Measurements from ENCODE around the gene LRRC53.

The LRRC53 gene

GRCh38 chr1:74436078-74436477 is 76.3 kb downstream of the LRRC53 start:
- Histone ChIP-seq H2AFZ (ENCODE audit: insufficient read depth, low read length, poor library complexity) (no peak overlapping the region), H3K14ac (ENCODE audit: low read length) (no peak overlapping the region), H3K27ac (ENCODE audit: low read depth, low read length) (no peak overlapping the region), H3K9me3 (ENCODE audit: insufficient read depth, low read depth, low read length) (no peaks in the 10 kb centered on the region), H2BK120ac (ENCODE audit: insufficient read depth, low read length, poor library complexity) (no peak overlapping the region), H3K36me3 (ENCODE audit: control insufficient read depth in 1 of 2, insufficient read depth in 2 of 2, low read length in 2 of 2) (no peaks in the 10 kb centered on the region), H2BK5ac (ENCODE audit: low read depth, low read length, poor library complexity) (no peak overlapping the region), H3K4me3 (ENCODE audit: low read depth, low read length) (no peak overlapping the region), H2AK5ac (ENCODE audit: low read length) (no peak overlapping the region), H3K9ac (ENCODE audit: low read length) (no peak overlapping the region), H3K27me3 (ENCODE audit: insufficient read depth, low read length) (no peaks in the 10 kb centered on the region), H3K4me2 (ENCODE audit: low read length) (no peak overlapping the region), H2BK12ac (ENCODE audit: low read length) (no peak overlapping the region), H3K79me1 (ENCODE audit: low read length) (no peaks in the 10 kb centered on the region), H4K8ac (ENCODE audit: low read depth, low read length) (no peak overlapping the region), H3K4ac (ENCODE audit: low read depth, low read length) (no peak overlapping the region), H3K18ac (ENCODE audit: low read length) (no peak overlapping the region), H3K79me2 (ENCODE audit: control insufficient read depth, insufficient read depth, low read length, poor library complexity) (no peaks in the 10 kb centered on the region), H4K91ac (ENCODE audit: low read depth, low read length) (no peak overlapping the region), H4K12ac (ENCODE audit: low read depth, low read length) (no peak overlapping the region), H3K4me1 (ENCODE audit: control insufficient read depth in 1 of 2, insufficient read depth in 2 of 2, low read length in 2 of 2) (no peaks in the 10 kb centered on the region), H3K23ac (ENCODE audit: low read length) (no peak overlapping the region)
- no CpG with 5 or more reads among the region's 1 CpG for WGBS (ENCODE audit: extremely low coverage, insufficient coverage, insufficient read length)
- no peak for DNase-seq

- Histone ChIP-seq H3K23ac (ENCODE audit: low read length) (no peak overlapping the region), H3K4ac (ENCODE audit: low read depth, low read length) (no peak overlapping the region), H3K18ac (ENCODE audit: low read length) (no peak overlapping the region), H3K4me2 (ENCODE audit: low read length) (no peak overlapping the region), H3K79me1 (ENCODE audit: low read length) (no peaks in the 10 kb centered on the region), H2AK5ac (ENCODE audit: low read length) (no peak overlapping the region), H2BK120ac (ENCODE audit: insufficient read depth, low read length, poor library complexity) (no peak overlapping the region), H4K12ac (ENCODE audit: low read depth, low read length) (no peak overlapping the region), H3K27me3 (ENCODE audit: insufficient read depth, low read length) (no peaks in the 10 kb centered on the region), H3K4me3 (ENCODE audit: low read depth, low read length) (no peak overlapping the region), H4K8ac (ENCODE audit: low read depth, low read length) (no peak overlapping the region), H2BK12ac (ENCODE audit: low read length) (no peak overlapping the region), H4K91ac (ENCODE audit: low read depth, low read length) (no peak overlapping the region), H3K14ac (ENCODE audit: low read length) (no peak overlapping the region), H2BK5ac (ENCODE audit: low read depth, low read length, poor library complexity) (no peak overlapping the region), H3K9ac (ENCODE audit: low read length) (no peak overlapping the region), H3K36me3 (ENCODE audit: control insufficient read depth in 1 of 2, insufficient read depth in 2 of 2, low read length in 2 of 2) (no peaks in the 10 kb centered on the region), H2AFZ (ENCODE audit: insufficient read depth, low read length, poor library complexity) (no peak overlapping the region), H3K4me1 (ENCODE audit: control insufficient read depth in 1 of 2, insufficient read depth in 2 of 2, low read length in 2 of 2) (no peaks in the 10 kb centered on the region), H3K9me3 (ENCODE audit: insufficient read depth, low read depth, low read length) (no peaks in the 10 kb centered on the region), H3K27ac (ENCODE audit: low read depth, low read length) (no peak overlapping the region), H3K79me2 (ENCODE audit: control insufficient read depth, insufficient read depth, low read length, poor library complexity) (no peaks in the 10 kb centered on the region)
- DNase-seq, result no peak
- no CpG with 5 or more reads among the region's 2 CpGs for WGBS (ENCODE audit: extremely low coverage, insufficient coverage, insufficient read length)
Observed at GRCh38 chr1:74434321-74434720, 78.1 kb downstream of the LRRC53 start.

- Histone ChIP-seq H3K27ac (ENCODE audit: low read depth, low read length) (no peak overlapping the region), H4K12ac (ENCODE audit: low read depth, low read length) (no peak overlapping the region), H3K9me3 (ENCODE audit: insufficient read depth, low read depth, low read length) (no peaks in the 10 kb centered on the region), H3K4ac (ENCODE audit: low read depth, low read length) (no peak overlapping the region), H3K4me1 (ENCODE audit: control insufficient read depth in 1 of 2, insufficient read depth in 2 of 2, low read length in 2 of 2) (no peaks in the 10 kb centered on the region), H2AFZ (ENCODE audit: insufficient read depth, low read length, poor library complexity) (no peak overlapping the region), H3K14ac (ENCODE audit: low read length) (no peak overlapping the region), H2BK5ac (ENCODE audit: low read depth, low read length, poor library complexity) (no peak overlapping the region), H3K79me1 (ENCODE audit: low read length) (no peaks in the 10 kb centered on the region), H3K36me3 (ENCODE audit: control insufficient read depth in 1 of 2, insufficient read depth in 2 of 2, low read length in 2 of 2) (no peaks in the 10 kb centered on the region), H2BK120ac (ENCODE audit: insufficient read depth, low read length, poor library complexity) (no peak overlapping the region), H3K27me3 (ENCODE audit: insufficient read depth, low read length) (no peaks in the 10 kb centered on the region), H4K91ac (ENCODE audit: low read depth, low read length) (no peak overlapping the region), H3K4me3 (ENCODE audit: low read depth, low read length) (no peak overlapping the region), H3K18ac (ENCODE audit: low read length) (no peak overlapping the region), H2BK12ac (ENCODE audit: low read length) (no peak overlapping the region), H2AK5ac (ENCODE audit: low read length) (no peak overlapping the region), H3K79me2 (ENCODE audit: control insufficient read depth, insufficient read depth, low read length, poor library complexity) (no peaks in the 10 kb centered on the region), H4K8ac (ENCODE audit: low read depth, low read length) (no peak overlapping the region), H3K23ac (ENCODE audit: low read length) (no peak overlapping the region), H3K9ac (ENCODE audit: low read length) (no peak overlapping the region), H3K4me2 (ENCODE audit: low read length) (no peak overlapping the region)
- WGBS (ENCODE audit: extremely low coverage, insufficient coverage, insufficient read length), result no CpG with 5 or more reads among the region's 1 CpG
- no peak for DNase-seq
Observed at GRCh38 chr1:74432325-74432724, 80.1 kb downstream of the LRRC53 start.

DNA sequence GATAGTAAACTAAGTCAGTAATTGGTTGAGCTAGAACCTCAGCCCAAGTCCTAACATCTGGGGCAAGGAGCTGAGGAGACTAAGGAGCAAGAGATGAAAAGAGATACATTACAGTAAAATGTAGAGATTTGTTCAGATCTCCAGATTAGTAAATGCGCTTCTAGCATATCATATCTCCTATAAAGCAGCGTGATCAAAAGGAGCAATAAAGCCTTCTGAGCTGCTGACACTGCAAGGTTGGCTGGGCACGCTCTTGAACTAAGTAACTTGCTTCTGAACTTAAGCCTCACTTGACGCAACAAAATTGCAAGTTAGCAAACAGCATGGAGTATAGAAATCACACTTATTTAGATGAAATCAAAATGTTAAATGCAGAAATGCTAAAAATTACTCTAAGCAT is 80.9 kb downstream of the LRRC53 start:
- Histone ChIP-seq H3K23ac (ENCODE audit: low read length) (no peak overlapping the region), H3K4ac (ENCODE audit: low read depth, low read length) (no peak overlapping the region), H3K4me3 (ENCODE audit: low read depth, low read length) (no peak overlapping the region), H3K9me3 (ENCODE audit: insufficient read depth, low read depth, low read length) (no peaks in the 10 kb centered on the region), H3K79me1 (ENCODE audit: low read length) (peaks cover 1% of the 10 kb centered on the region), H3K36me3 (ENCODE audit: control insufficient read depth in 1 of 2, insufficient read depth in 2 of 2, low read length in 2 of 2) (no peaks in the 10 kb centered on the region), H3K79me2 (ENCODE audit: control insufficient read depth, insufficient read depth, low read length, poor library complexity) (no peaks in the 10 kb centered on the region), H3K27ac (ENCODE audit: low read depth, low read length) (no peak overlapping the region), H3K4me2 (ENCODE audit: low read length) (no peak overlapping the region), H4K12ac (ENCODE audit: low read depth, low read length) (no peak overlapping the region), H2BK12ac (ENCODE audit: low read length) (no peak overlapping the region), H3K4me1 (ENCODE audit: control insufficient read depth in 1 of 2, insufficient read depth in 2 of 2, low read length in 2 of 2) (no peaks in the 10 kb centered on the region), H3K9ac (ENCODE audit: low read length) (no peak overlapping the region), H2BK120ac (ENCODE audit: insufficient read depth, low read length, poor library complexity) (no peak overlapping the region), H2AK5ac (ENCODE audit: low read length) (no peak overlapping the region), H4K8ac (ENCODE audit: low read depth, low read length) (no peak overlapping the region), H2BK5ac (ENCODE audit: low read depth, low read length, poor library complexity) (no peak overlapping the region), H4K91ac (ENCODE audit: low read depth, low read length) (no peak overlapping the region), H3K14ac (ENCODE audit: low read length) (no peak overlapping the region), H3K18ac (ENCODE audit: low read length) (no peak overlapping the region), H2AFZ (ENCODE audit: insufficient read depth, low read length, poor library complexity) (no peak overlapping the region), H3K27me3 (ENCODE audit: insufficient read depth, low read length) (no peaks in the 10 kb centered on the region)
- no peak for DNase-seq
- WGBS (ENCODE audit: extremely low coverage, insufficient coverage, insufficient read length), result no CpG with 5 or more reads among the region's 4 CpGs
